Breast epithelium (tissue), 3 donors: ENCODE measurements around the gene TMEM132D.

ENCODE experiments used
- POLR2A ChIP-seq: fragments of 450-650 bp; IDR thresholded peaks from one replicate; pipeline ENCODE4 v1.6.1; 2016; ENCODE audit warnings: antibody characterized with exemption, mild to moderate bottlenecking, moderate library complexity
- POLR2AphosphoS5 ChIP-seq, 3 donors: sonication (generic); formaldehyde crosslinking; IDR thresholded peaks; one replicate each; pipeline ENCODE4 v1.6.1; 2017; ENCODE audit warnings: antibody characterized with exemption in 3 of 3
- TF ChIP-seq, protein P1 (sequence below), 3 donors: fragments of 450-650 bp; IDR thresholded peaks; one replicate each; pipeline ENCODE4 v1.5.1; 2016 to 2017; ENCODE audit warnings: antibody characterized with exemption in 3 of 3, mild to moderate bottlenecking in 3 of 3, moderate library complexity in 3 of 3

DNA sequence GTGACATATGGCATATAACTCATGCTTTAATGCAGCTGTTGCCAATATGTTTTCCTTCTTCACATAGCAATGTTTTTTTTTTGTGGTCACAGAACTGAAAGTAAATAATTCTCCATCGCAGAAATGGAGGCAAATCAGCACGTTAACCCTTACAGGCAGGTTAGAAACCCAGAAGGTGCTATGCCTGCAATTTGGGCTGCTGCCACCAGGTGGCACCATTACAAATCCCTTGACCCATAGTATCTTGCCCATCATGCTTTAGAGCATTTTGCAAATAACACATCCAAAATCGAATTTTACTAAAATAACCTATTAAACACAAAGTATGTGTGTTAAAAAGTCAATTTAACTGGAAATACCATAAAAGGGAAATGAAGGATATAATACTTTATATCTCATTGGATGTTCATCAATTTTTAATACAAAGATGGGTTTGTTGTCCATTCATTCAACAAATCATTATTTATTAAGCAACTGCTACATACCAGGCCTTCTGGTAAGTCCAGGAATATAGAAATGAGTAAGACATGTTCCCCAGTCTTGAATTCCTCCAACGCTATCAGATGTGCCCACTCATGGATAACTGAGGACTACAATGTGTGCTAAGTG is 710.5 kb downstream of the TMEM132D start:
- TF ChIP-seq, protein P1, sequence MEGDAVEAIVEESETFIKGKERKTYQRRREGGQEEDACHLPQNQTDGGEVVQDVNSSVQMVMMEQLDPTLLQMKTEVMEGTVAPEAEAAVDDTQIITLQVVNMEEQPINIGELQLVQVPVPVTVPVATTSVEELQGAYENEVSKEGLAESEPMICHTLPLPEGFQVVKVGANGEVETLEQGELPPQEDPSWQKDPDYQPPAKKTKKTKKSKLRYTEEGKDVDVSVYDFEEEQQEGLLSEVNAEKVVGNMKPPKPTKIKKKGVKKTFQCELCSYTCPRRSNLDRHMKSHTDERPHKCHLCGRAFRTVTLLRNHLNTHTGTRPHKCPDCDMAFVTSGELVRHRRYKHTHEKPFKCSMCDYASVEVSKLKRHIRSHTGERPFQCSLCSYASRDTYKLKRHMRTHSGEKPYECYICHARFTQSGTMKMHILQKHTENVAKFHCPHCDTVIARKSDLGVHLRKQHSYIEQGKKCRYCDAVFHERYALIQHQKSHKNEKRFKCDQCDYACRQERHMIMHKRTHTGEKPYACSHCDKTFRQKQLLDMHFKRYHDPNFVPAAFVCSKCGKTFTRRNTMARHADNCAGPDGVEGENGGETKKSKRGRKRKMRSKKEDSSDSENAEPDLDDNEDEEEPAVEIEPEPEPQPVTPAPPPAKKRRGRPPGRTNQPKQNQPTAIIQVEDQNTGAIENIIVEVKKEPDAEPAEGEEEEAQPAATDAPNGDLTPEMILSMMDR (IDR thresholded peaks at IDR 0.05) = peak in 1 of 3 donors; percentile 10
- no peak for TF ChIP-seq POLR2A
- TF ChIP-seq POLR2AphosphoS5 (IDR thresholded peaks at IDR 0.05) = no peak
